Psoas muscle (tissue), 8 donors: ENCODE measurements around the gene RPP25. TPM values are rescaled to one million over a fixed set of nuclear protein-coding genes. Genes with fewer than 3 reads are reported as not detected.
A peak's percentile ranks its signal among the peaks of the same experiment; 100 is the strongest.
"Not testable (repeated sequence)": the region's sequence is repeated elsewhere in the genome, so short reads cannot be mapped to it uniquely, and the experiment has no call there.

Experiments used
- ATAC-seq, 4 donors: fragments of 200-7000 bp; cut with Tn5 transposase; one replicate each; pipeline ENCODE4 v1.9.1; 2020; ENCODE audit warnings: moderate library complexity in 3 of 4, mild to moderate bottlenecking in 2 of 4
- DNase-seq, 2 donors: peaks; one replicate each; pipeline ENCODE4 v3.0.0-alpha.2; 2020
- H3K27ac ChIP-seq: fragments of 200-600 bp; one replicate; pipeline ENCODE4 v1.8.0; 2022
- H3K27me3 ChIP-seq, 3 donors: fragments of 200-600 bp in 1 of 3; one replicate each; pipeline versions ENCODE4 v1.6.1 to v1.8.0; 2013 to 2022; ENCODE audit warnings: low read length in 2 of 3, mild to moderate bottlenecking in 2 of 3, moderate library complexity in 1 of 3; ENCODE audit not compliant: insufficient read depth in 3 of 3
- H3K36me3 ChIP-seq, 2 donors: fragments of 200-600 bp in 1 of 2; one replicate each; pipeline versions ENCODE4 v1.6.1 to v1.8.0; 2013 to 2022; ENCODE audit warnings: low read depth in 1 of 2, mild to moderate bottlenecking in 1 of 2, moderate library complexity in 1 of 2; ENCODE audit not compliant: insufficient read depth in 1 of 2
- H3K4me1 ChIP-seq: fragments of 200-600 bp; one replicate; pipeline ENCODE4 v1.8.0; 2022
- H3K4me3 ChIP-seq: fragments of 200-600 bp; one replicate; pipeline ENCODE4 v1.8.0; 2022; ENCODE audit warnings: mild to moderate bottlenecking
- H3K9me3 ChIP-seq: fragments of 200-600 bp; one replicate; pipeline ENCODE4 v1.8.0; 2022
- CTCF ChIP-seq: fragments of 200-600 bp; IDR thresholded peaks from one replicate; pipeline ENCODE4 v1.8.0; 2022; ENCODE audit warnings: antibody characterized with exemption
- WGBS, 3 donors: extraction: QIAGEN DNeasy Blood & Tissue Kit; methylation state at CpG; one replicate each; pipeline versions ENCODE4 v1.1.6 to v1.1.7; 2013; 5-methylcytosine and 5-hydroxymethylcytosine counted together
- intact Hi-C, 2 donors: fragments of 100-400 bp; cut with DNase I; formaldehyde crosslinking; loops; one replicate each; pipeline versions ENCODE4 v1.11.0 to v1.14.2; 2022
- polyA plus RNA-seq, 3 donors: library from polyadenylated mRNA; stranded (reverse); fragments of 200-250 nt; gene quantifications; one replicate each; pipeline ENCODE4 v1.2.3, GENCODE V29; 2013
- total RNA-seq, 4 donors: library from RNA; stranded (reverse); fragmentation: NEBNext Ultra II Directional in 2 of 4; extraction: Animal tissue kit (Norgen Biotek cat#: 25700) in 2 of 4; gene quantifications; one replicate each; pipeline versions ENCODE4 v1.2.1 to v1.2.4, GENCODE V29; 2021 to 2023
- donor health status: healthy with polysubstance abuse.
- donor health status: DM: no; HTN: no; CAD: no; lungs with moderate emphysema.
- donor health status: Bipolar disorder and iron deficiency.
- donor health status: healthy.
- donor health status: DM: yes; HTN: yes; CAD: no.
- donor health status: DM: no; HTN: no; CAD: no.
- donor health status: DM: no; HTN: no; CAD: no.
- donor health status: DM: yes; HTN: yes; CAD: no.

RPP25 gene
- total and polyA plus RNA-seq, 7 donors, result 0.64 to 11.6 (median 1.7) TPM

- intact Hi-C loops, result loop anchor here in 1 of 2 donors (5.0 kb wide), 1 partner anchor 155 kb away; the partner anchor contains the start of gene CSK
- H3K9me3 ChIP-seq, result no peaks in the 10 kb centered on the region
- H3K4me3 ChIP-seq, result peak within 1 kb of the TSS; percentile 99
- TF ChIP-seq CTCF, result no peak
- ATAC-seq, result peak; percentile 95 to 98 (median 96)
- peaks cover 0 to 6% of the 10 kb centered on the region in 2 donors for H3K36me3 ChIP-seq
- peaks cover 30% of the 10 kb centered on the region for H3K4me1 ChIP-seq
- H3K27ac ChIP-seq, result peak within 1 kb of the TSS; percentile 99
- peak; percentile 95 to 97 for DNase-seq
- H3K27me3 ChIP-seq, result no peaks in the 10 kb centered on the region
- 0 to 1% (median 0%) methylated on average over 67 to 85 of the region's 85 CpGs for WGBS, 3 donors
Measured at GRCh38 chr15:74937590-74938371, 18.8 kb downstream of the RPP25 start, which contains the start of gene COX5A. Gene COX5A (minus strand): TSS chr15:74938073. CDS start chr15:74938014, 59 bp downstream.

GRCh38 chr15:74937272-74937589 lies 19.3 kb downstream of the RPP25 start:
- Histone ChIP-seq H3K4me1 (peaks cover 34% of the 10 kb centered on the region), H3K9me3 (no peaks in the 10 kb centered on the region), H3K27me3 (no peaks in the 10 kb centered on the region), H3K36me3 (peaks cover 0 to 6% of the 10 kb centered on the region in 2 donors), H3K27ac (peak overlapping the region; percentile 99), H3K4me3 (peak overlapping the region; percentile 99)
- no peak for DNase-seq
- no peak for ATAC-seq
- intact Hi-C loops, result loop anchor here in 1 of 2 donors (5.0 kb wide), 1 partner anchor 155 kb away; the partner anchor contains the start of gene CSK
- no peak for TF ChIP-seq CTCF
- 0 to 1% (median 1%) methylated on average over 18 of the region's 18 CpGs for WGBS, 3 donors

GRCh38 chr15:74935193-74935592 lies 21.4 kb downstream of the RPP25 start:
- H3K27me3 ChIP-seq, H3K9me3 ChIP-seq, DNase-seq, H3K4me3 ChIP-seq, ATAC-seq: not testable (repeated sequence)
- intact Hi-C loops, result loop anchor here in 1 of 2 donors (5.0 kb wide), 1 partner anchor 153 kb away; the partner anchor contains the start of gene CSK
- WGBS, 3 donors, result 67 to 73% (median 72%) methylated on average over 3 of the region's 3 CpGs
- peaks cover 3 to 22% of the 10 kb centered on the region in 2 donors for H3K36me3 ChIP-seq
- H3K27ac ChIP-seq, result peak overlapping the region; percentile 99
- H3K4me1 ChIP-seq, result peaks cover 34% of the 10 kb centered on the region

- Histone ChIP-seq H3K27me3 (no peaks in the 10 kb centered on the region), H3K4me1 (peaks cover 34% of the 10 kb centered on the region)
- WGBS, 3 donors, result 71 to 78% (median 72%) methylated on average over 2 of the region's 2 CpGs
Measured at GRCh38 chr15:74933573-74933972, 23.0 kb downstream of the RPP25 start.

More at GRCh38 chr15:74933573-74933972, 23.0 kb downstream of the RPP25 start:
- intact Hi-C loops, result no loop called here
- Histone ChIP-seq H3K4me3 (no peak overlapping the region), H3K27ac (no peak overlapping the region), H3K36me3 (peaks cover 3 to 38% of the 10 kb centered on the region in 2 donors), H3K9me3 (no peaks in the 10 kb centered on the region)
- TF ChIP-seq CTCF, result no peak
- no peak for DNase-seq
- ATAC-seq, result no peak
